VCaP (cell line): ENCODE data around the gene PHACTR1.

Experiments used
- H3K27ac ChIP-seq: fragments of 450-650 bp; 2 replicates; pipeline ENCODE4 v1.5.1; 2017
- TF ChIP-seq, protein P1 (sequence below): fragments of 450-650 bp; conservative IDR thresholded peaks from 2 replicates; pipeline ENCODE4 v1.5.1; 2017; ENCODE audit warnings: mild to moderate bottlenecking, moderate library complexity

Gene PHACTR1

DNA sequence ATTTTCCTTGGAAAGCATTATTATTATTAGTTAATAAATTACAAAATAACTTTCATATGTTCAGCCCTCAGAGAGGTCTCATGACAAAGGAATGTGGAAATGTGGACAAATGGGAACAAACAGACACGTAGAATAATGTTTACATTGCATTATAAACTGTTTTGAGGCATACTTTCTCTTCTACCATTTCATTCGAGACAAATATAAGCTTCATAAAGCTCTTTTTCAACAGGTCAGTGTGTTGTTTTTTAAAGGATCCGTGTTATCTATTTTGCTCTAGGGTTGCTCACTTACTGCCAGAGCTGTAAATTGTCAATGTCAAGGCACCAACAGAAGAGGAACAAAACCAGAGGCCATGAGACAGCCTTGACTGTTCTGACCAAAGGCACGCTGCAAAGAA, 256.8 kb downstream of the PHACTR1 start:
- TF ChIP-seq, protein P1, sequence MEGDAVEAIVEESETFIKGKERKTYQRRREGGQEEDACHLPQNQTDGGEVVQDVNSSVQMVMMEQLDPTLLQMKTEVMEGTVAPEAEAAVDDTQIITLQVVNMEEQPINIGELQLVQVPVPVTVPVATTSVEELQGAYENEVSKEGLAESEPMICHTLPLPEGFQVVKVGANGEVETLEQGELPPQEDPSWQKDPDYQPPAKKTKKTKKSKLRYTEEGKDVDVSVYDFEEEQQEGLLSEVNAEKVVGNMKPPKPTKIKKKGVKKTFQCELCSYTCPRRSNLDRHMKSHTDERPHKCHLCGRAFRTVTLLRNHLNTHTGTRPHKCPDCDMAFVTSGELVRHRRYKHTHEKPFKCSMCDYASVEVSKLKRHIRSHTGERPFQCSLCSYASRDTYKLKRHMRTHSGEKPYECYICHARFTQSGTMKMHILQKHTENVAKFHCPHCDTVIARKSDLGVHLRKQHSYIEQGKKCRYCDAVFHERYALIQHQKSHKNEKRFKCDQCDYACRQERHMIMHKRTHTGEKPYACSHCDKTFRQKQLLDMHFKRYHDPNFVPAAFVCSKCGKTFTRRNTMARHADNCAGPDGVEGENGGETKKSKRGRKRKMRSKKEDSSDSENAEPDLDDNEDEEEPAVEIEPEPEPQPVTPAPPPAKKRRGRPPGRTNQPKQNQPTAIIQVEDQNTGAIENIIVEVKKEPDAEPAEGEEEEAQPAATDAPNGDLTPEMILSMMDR = no peak
- no peak overlapping the region for H3K27ac ChIP-seq

DNA sequence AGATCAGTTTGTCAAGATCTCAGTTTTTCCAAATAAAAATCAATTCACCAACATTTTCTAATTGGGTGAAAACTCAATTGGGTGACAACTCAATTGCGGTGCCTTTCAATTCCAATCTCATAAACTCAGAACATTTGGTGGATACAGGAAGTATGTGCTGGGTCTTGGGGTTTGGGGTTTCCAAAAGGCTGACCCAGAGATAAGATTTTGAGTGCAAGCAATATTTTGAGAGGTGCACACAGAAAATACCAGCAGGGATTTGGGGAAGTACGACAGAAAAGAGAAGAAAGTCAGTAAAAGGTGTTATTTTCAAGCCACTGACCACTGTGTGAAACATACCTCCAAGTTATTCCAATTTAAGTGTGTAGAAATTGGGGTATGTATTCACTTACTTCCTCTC, 258.0 kb downstream of the PHACTR1 start:
- no peak overlapping the region for H3K27ac ChIP-seq
- TF ChIP-seq, protein P1 = no peak

DNA sequence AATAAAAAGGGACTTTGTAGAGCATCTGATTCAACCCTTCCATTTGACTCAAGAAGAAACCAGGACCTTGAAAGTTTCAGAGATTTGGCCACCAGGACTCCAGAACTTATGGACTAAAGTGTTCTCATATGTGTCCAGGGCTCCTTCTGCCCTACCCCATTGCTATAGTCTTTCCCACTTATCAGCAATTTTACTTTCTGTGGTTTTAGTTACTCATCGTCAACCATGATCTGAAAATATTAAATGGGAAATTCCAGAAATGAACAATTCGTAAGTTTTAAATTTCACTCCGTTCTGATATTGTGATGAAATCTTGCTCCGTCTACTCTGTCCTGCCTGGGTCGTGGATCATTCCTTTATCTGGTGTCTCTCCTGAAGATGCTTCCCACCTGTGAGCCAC, 259.8 kb downstream of the PHACTR1 start:
- H3K27ac ChIP-seq = no peak overlapping the region
- TF ChIP-seq, protein P1 = no peak

DNA sequence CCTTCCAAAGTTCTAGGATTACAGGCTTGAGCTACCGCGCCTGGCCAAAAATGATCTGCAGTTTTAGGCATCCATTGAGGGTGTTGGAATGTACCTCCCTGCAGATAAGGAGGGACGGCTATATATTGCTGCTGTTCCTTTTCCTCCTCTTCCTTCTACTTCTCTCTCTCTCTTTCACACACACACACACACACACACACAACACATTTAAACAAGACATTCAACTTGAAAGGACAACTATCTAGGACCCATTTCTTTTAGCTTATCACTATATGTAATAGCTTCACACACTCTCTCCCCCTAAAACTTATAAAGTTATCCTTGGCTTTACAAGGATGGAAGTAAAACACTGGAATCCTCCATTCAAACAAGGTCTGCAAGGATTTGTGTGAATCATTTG, 260.6 kb downstream of the PHACTR1 start:
- TF ChIP-seq, protein P1 = no peak
- no peak overlapping the region for H3K27ac ChIP-seq

DNA sequence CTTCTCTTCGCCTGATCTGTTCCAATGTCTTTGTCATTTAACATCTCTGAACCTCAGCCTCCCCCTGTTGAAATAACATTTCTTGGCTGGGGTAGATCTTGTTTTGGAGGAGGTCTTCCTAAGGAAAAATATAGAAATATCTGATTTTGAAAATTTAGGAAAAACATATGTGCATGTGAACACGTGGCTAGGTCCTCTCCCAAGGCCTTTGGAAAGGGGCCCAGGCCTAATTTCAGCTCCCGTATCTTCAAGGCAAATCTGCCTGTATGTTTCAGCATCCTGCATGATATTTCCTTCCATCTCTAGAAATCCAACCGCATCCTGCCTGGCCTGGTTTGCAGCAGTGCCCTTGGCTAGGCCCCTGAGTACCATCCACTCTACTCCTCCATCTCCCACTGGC, 261.2 kb downstream of the PHACTR1 start:
- TF ChIP-seq, protein P1 = no peak
- no peak overlapping the region for H3K27ac ChIP-seq

DNA sequence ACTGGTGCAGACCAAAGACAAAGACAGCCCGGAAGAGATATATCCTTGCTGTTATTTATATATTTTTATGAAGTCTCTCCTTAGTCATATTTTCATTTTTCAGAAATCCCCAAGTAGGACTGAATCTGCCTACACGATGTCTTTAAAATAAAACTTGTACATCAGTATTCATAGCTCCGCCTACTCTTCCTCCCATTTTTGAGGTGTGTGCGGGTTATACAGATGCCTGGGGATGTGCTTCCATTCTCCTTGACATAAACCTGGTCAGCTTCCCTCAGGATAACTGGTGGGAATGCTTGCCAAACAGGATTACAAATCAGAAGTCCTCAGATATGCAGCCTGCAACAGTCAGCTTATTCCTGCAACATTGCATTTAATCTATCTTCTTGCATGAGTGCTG, 264.2 kb downstream of the PHACTR1 start:
- TF ChIP-seq, protein P1 = no peak
- no peak overlapping the region for H3K27ac ChIP-seq

DNA sequence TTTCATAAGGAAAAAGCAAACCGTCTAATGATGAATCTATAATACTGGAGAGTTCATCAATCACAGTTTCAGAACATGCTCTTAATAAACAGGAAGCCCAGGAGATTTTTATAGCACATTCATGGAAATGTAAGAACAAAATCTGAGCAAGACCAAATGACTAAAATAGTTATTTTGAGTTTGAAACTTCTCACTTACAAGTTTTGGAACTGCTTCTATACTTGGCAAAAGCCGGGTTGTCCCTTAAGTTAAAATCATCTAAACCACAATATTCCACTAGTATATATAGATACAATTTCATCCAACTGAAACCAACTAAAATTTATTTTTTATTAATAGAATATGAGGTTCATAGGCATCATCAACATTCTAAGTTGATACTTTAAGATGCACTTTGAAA, 268.2 kb downstream of the PHACTR1 start:
- TF ChIP-seq, protein P1 = no peak
- no peak overlapping the region for H3K27ac ChIP-seq

DNA sequence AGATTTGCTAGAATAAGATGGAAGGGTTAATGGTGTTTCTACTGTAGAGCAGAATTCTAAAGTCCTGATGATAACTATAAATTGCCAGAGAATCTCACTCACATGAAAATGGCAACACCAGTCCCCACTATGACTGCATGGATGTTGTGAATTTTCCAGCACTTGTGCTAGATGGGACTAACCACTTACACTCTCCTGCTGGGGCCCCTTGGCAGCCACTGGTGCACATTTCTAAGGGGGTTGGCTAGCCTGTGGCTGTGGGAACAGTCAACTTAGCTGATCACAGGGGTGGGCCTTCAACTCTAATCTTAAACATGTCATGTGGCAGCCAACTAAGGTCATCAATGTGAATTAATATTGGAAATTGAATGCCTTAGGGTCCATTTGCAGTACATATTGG, 271.2 kb downstream of the PHACTR1 start:
- TF ChIP-seq, protein P1 = no peak
- no peak overlapping the region for H3K27ac ChIP-seq
